ENCODE measurements around the gene CFAP57.

The CFAP57 gene

GRCh38 chr1:43255438-43256210, 83.5 kb downstream of the CFAP57 start:
- DNase-seq (ENCODE audit: low read depth) = no peak

- DNase-seq (ENCODE audit: low read depth) = no peak
Measured at GRCh38 chr1:43256675-43257570, 84.8 kb downstream of the CFAP57 start.

- no peak for DNase-seq (ENCODE audit: low read depth)
Measured at GRCh38 chr1:43258370-43258769, 86.2 kb downstream of the CFAP57 start.

GRCh38 chr1:43265431-43265830, 93.3 kb downstream of the CFAP57 start:
- DNase-seq (ENCODE audit: low read depth) = no peak

GRCh38 chr1:43266881-43267280, 94.8 kb downstream of the CFAP57 start:
- no peak for DNase-seq (ENCODE audit: low read depth)

- DNase-seq (ENCODE audit: low read depth) = no peak
Measured at GRCh38 chr1:43267291-43267805, 95.2 kb downstream of the CFAP57 start.

GRCh38 chr1:43267818-43268425, 95.8 kb downstream of the CFAP57 start:
- no peak for DNase-seq (ENCODE audit: low read depth)

- DNase-seq (ENCODE audit: low read depth) = no peak
Measured at GRCh38 chr1:43269627-43270375, 97.7 kb downstream of the CFAP57 start, which contains the start of gene TMEM125. TMEM125 (plus strand) TSS chr1:43269983; CDS start chr1:43272723, 2,740 bp downstream.

GRCh38 chr1:43270421-43271095, 98.4 kb downstream of the CFAP57 start:
- no peak for DNase-seq (ENCODE audit: low read depth)

GRCh38 chr1:43271186-43272118, 99.3 kb downstream of the CFAP57 start:
- no peak for DNase-seq (ENCODE audit: low read depth)

GRCh38 chr1:43272161-43272560, 100.0 kb downstream of the CFAP57 start:
- DNase-seq (ENCODE audit: low read depth) = no peak

- DNase-seq (ENCODE audit: low read depth) = no peak
Measured at GRCh38 chr1:43272576-43273571, 100.7 kb downstream of the CFAP57 start.

- no peak for DNase-seq (ENCODE audit: low read depth)
Measured at GRCh38 chr1:43273708-43274107, 101.6 kb downstream of the CFAP57 start.

- DNase-seq (ENCODE audit: low read depth) = no peak
Measured at GRCh38 chr1:43274125-43274803, 102.1 kb downstream of the CFAP57 start.

- DNase-seq (ENCODE audit: low read depth) = no peak
Measured at GRCh38 chr1:43274804-43275180, 102.7 kb downstream of the CFAP57 start.

- DNase-seq (ENCODE audit: low read depth) = no peak
Measured at GRCh38 chr1:43275826-43276620, 103.9 kb downstream of the CFAP57 start.

- DNase-seq (ENCODE audit: low read depth) = no peak
Measured at GRCh38 chr1:43276673-43277072, 104.5 kb downstream of the CFAP57 start.
